ENCODE measurements around the gene KIAA1614.

KIAA1614 gene

DNA sequence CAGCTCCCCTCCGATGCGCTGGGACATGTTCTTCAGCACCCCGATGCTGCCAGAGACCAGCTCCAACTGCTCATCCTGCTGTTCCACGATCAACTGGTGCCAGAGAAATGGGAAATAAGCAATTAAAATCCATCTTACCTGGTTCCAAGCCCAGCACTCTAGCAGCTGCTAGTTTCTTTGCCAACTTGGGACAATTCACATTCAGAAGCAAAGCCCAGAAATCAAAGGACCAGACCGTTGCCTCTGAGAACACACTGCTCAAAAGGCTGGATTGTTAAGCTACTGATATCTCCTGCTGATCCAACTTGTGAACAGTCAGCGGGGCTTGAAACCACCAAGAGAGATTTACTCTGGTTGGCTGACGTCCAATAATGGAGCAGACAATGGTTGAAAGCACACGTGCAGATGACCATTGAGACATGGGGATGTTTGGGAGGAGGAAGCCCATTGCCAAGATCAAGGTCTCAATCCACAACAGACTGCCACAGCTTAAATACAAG lies 75.6 kb downstream of the KIAA1614 start:
- TF ChIP-seq POLR2AphosphoS5 (IDR thresholded peaks at IDR 0.05; ENCODE audit: low read depth, low read length) (no peak), SIN3A (IDR thresholded peaks at IDR 0.05; ENCODE audit: borderline replicate concordance, insufficient read depth, low read length) (no peak), FOXP2 (optimal IDR thresholded peaks at IDR 0.05; ENCODE audit: borderline replicate concordance, extremely low read depth, extremely low read length, insufficient read depth) (no peak), TAF1 (IDR thresholded peaks at IDR 0.05; ENCODE audit: borderline replicate concordance, insufficient read depth, low read length) (no peak)
- TF ChIP-seq, protein P1, sequence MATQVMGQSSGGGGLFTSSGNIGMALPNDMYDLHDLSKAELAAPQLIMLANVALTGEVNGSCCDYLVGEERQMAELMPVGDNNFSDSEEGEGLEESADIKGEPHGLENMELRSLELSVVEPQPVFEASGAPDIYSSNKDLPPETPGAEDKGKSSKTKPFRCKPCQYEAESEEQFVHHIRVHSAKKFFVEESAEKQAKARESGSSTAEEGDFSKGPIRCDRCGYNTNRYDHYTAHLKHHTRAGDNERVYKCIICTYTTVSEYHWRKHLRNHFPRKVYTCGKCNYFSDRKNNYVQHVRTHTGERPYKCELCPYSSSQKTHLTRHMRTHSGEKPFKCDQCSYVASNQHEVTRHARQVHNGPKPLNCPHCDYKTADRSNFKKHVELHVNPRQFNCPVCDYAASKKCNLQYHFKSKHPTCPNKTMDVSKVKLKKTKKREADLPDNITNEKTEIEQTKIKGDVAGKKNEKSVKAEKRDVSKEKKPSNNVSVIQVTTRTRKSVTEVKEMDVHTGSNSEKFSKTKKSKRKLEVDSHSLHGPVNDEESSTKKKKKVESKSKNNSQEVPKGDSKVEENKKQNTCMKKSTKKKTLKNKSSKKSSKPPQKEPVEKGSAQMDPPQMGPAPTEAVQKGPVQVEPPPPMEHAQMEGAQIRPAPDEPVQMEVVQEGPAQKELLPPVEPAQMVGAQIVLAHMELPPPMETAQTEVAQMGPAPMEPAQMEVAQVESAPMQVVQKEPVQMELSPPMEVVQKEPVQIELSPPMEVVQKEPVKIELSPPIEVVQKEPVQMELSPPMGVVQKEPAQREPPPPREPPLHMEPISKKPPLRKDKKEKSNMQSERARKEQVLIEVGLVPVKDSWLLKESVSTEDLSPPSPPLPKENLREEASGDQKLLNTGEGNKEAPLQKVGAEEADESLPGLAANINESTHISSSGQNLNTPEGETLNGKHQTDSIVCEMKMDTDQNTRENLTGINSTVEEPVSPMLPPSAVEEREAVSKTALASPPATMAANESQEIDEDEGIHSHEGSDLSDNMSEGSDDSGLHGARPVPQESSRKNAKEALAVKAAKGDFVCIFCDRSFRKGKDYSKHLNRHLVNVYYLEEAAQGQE (IDR thresholded peaks at IDR 0.05; ENCODE audit: insufficient read depth in 1 of 2, low read depth in 2 of 2, low read length in 2 of 2), result no peak

DNA sequence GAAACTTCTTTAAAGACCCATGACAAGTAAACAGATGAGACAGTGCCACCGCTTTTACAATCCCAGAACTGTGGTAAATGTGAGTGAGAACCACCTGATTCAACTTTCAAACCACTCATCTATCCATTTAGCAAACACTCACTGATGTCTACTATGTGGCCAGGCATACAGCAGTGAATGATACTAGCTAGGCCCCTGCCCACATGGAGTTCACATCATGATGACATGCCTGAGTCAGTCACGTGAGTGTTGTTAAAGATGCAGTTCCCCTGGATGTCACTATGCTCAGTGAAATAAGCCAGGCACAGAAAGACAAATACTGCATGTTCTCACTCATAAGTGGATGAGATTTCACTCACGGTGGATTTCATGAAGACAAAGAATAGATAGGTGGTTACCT lies 81.6 kb downstream of the KIAA1614 start:
- no peak for TF ChIP-seq TAF1 (IDR thresholded peaks at IDR 0.05; ENCODE audit: borderline replicate concordance, insufficient read depth, low read length)

DNA sequence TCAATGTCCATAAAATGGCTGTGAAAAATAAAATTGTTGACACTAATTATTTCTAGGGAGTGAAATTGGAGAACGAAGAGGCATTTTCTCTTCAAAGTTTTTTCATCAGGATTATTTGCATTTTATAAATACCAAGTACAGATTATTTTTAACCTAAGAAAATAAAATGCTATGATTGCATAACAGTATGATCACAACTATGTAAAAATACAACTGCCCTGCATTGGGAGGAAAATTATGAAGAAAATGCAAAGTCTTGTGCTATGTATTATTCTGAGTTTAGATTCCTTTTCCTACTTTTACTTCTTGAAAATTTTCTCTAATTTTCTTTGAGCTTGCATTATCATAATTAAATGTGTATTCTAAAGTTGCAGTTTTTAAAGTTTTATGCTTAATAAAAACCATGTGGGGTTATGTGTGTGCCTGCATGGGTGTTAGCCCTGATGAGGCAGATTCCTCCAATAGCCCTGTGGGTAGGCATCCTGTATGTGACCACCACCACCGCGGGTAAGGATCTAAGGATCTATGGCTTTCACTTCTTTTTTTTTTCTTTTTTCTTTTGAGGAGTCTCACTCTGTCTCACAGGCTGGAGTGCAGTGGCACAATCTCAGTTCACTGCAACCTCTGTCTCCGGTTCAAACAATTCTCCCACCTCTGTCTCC lies 85.3 kb downstream of the KIAA1614 start:
- TF ChIP-seq, protein P1 (IDR thresholded peaks at IDR 0.05; ENCODE audit: insufficient read depth in 1 of 2, low read depth in 2 of 2, low read length in 2 of 2), result no peak
- TF ChIP-seq SIN3A (IDR thresholded peaks at IDR 0.05; ENCODE audit: borderline replicate concordance, insufficient read depth, low read length) (no peak), FOXP2 (optimal IDR thresholded peaks at IDR 0.05; ENCODE audit: borderline replicate concordance, extremely low read depth, extremely low read length, insufficient read depth) (no peak), POLR2AphosphoS5 (IDR thresholded peaks at IDR 0.05; ENCODE audit: low read depth, low read length) (no peak), TAF1 (IDR thresholded peaks at IDR 0.05; ENCODE audit: borderline replicate concordance, insufficient read depth, low read length) (no peak)

Measured in PFSK-1 (cell line).